Measurements from ENCODE around the gene KLHL15.
"Not testable (repeated sequence)": the region's sequence is repeated elsewhere in the genome, so short reads cannot be mapped to it uniquely, and the experiment has no call there.

Gene KLHL15

GRCh38 chrX:24017674-24018073 lies 9.3 kb downstream of the KLHL15 start:
- DNase-seq = no peak

- peak; percentile 7 for DNase-seq
These were observed 12.5 kb downstream of the KLHL15 start for GRCh38 chrX:24014388-24015018.

GRCh38 chrX:24012266-24012665 lies 14.7 kb downstream of the KLHL15 start:
- DNase-seq = no peak

GRCh38 chrX:24005867-24006266 lies 21.1 kb downstream of the KLHL15 start:
- DNase-seq = no peak

- DNase-seq = no peak
These were observed 22.0 kb downstream of the KLHL15 start for GRCh38 chrX:24005028-24005427.

GRCh38 chrX:24002792-24003191 lies 24.2 kb downstream of the KLHL15 start:
- DNase-seq = no peak

- no peak for DNase-seq
These were observed 24.8 kb downstream of the KLHL15 start for GRCh38 chrX:24002167-24002566.

GRCh38 chrX:23999671-24000070 lies 27.3 kb downstream of the KLHL15 start:
- no peak for DNase-seq

GRCh38 chrX:23993012-23993633 lies 33.9 kb downstream of the KLHL15 start:
- DNase-seq = no peak

- DNase-seq = no peak
These were observed 34.6 kb downstream of the KLHL15 start for GRCh38 chrX:23992431-23992830.

GRCh38 chrX:23990455-23990854 lies 36.5 kb downstream of the KLHL15 start:
- no peak for DNase-seq

- no peak for DNase-seq
These were observed 37.3 kb downstream of the KLHL15 start for GRCh38 chrX:23989689-23990088.

- no peak for DNase-seq
These were observed 44.1 kb downstream of the KLHL15 start for GRCh38 chrX:23982891-23983290.

GRCh38 chrX:23981711-23982110 lies 45.3 kb downstream of the KLHL15 start:
- no peak for DNase-seq

- no peak for DNase-seq
These were observed 45.8 kb downstream of the KLHL15 start for GRCh38 chrX:23981222-23981621.

GRCh38 chrX:23980011-23980441 lies 47.0 kb downstream of the KLHL15 start:
- DNase-seq = no peak

GRCh38 chrX:23978491-23978890 lies 48.5 kb downstream of the KLHL15 start:
- no peak for DNase-seq

- not testable (repeated sequence) for DNase-seq
These were observed 61.4 kb downstream of the KLHL15 start for GRCh38 chrX:23965630-23966029.

GRCh38 chrX:23964191-23964590 lies 62.8 kb downstream of the KLHL15 start:
- DNase-seq = no peak

- DNase-seq = no peak
These were observed 67.2 kb downstream of the KLHL15 start for GRCh38 chrX:23959781-23960180.

GRCh38 chrX:23954396-23954795 lies 72.6 kb downstream of the KLHL15 start:
- DNase-seq = no peak

GRCh38 chrX:23953908-23954269 lies 73.1 kb downstream of the KLHL15 start:
- no peak for DNase-seq

- no peak for DNase-seq
These were observed 73.7 kb downstream of the KLHL15 start for GRCh38 chrX:23952984-23953907.

- no peak for DNase-seq
These were observed 74.6 kb downstream of the KLHL15 start for GRCh38 chrX:23952391-23952790.

All from effector CD8-positive, alpha-beta T cell (primary cell).